NCI-H187 treated with DMSO at 0.1 percent for 48 hours (cell line): ENCODE results near the gene RAPGEF4.

Source experiments
- DNase-seq: peaks from one replicate; lab custom pipeline; 2025; lab: John Stamatoyannopoulos, UW

RAPGEF4 gene

DNA sequence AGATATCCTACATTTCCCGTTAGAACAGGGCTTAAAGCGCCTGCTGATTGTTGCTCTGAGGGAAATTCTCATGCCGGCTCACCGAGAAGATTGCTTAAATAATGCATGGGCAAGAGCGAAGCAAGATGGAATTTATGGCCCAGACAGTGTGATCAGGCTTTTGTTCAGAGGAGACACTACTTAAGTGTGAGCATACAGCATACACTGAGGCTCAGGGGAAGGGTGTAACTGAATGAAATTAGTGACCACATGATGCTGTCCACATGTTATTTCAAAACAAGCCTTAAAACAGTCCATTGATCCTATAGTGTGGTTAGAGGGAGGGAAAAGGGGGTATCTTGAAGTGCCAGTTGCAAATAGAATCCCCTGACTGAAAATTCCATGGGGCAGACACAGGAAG is 125.5 kb downstream of the RAPGEF4 start:
- no peak for DNase-seq

DNA sequence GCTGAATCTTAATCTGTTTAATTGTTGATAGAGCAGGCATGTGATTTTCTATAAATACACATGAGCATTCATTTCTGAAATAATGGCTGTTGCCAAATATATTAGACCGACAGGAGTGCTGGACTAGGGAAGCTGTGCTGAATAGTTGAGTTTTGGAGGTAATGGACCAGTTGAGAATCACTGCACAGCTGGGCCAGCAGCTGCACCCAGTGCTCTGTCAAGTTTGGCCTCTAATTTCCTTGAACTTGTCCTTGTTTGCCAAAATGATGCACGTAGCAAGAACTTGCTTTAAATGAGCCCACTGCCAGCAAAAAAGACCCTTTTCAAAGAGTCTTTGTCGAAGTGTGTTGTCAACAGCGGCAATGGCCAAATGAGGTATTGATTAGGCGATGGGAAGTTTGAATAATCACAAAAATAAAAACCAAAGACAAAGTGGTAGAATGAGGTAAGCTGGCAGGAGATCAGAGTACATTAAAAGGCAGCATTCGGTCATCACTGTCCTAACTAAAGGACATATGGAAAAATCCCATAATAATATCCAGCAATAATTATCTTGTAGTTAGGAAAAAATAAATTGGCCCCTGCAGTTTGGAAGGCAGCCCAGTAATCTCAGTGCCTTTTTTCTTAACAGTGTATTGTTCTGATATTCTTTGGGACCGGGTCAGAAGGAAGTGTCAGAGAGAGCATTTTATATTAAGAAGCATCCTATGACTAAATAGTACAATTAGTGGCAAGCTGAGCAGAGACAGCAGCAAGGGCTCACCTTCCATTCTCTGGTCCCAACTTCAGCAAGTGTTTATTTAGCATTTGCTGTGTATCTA is 126.2 kb downstream of the RAPGEF4 start:
- DNase-seq: no peak

DNA sequence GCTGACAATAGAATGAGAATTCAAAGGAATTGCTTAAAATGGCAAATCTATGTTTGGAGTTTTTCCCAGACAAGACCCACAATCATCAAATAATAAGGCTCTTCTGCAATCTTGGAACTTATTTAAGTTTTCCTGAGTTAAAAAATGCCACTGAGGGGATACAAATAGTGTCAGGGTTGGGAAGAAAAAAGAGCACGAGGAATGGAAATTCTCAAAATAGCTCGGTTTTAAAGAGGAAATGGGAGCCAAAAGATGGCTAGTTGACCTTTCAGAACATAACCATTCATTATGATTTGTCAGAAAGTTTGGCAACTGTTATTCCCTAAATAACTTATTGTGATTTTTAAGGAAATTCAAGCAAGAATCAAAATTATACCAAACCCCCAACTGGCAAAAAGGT is 127.7 kb downstream of the RAPGEF4 start:
- no peak for DNase-seq

DNA sequence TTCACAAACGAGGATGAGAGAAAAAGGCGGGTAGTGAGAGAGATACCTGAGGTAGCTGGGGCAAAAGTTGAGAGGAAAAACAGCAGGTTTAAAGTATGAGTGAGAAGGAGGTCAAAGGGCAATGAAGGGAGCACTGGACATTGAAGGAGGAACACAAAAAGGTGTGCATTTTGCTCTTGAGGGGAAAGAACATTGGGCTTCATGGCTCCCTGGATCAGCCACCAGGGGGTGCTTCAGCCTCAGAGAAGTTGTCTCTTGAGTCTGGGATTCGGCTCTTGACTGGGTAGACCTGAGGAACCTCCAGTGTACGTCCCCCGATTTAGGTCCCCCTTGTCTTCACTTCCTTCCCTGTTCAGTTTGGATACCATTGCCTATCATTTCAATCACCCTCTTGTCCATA is 128.5 kb downstream of the RAPGEF4 start:
- DNase-seq: no peak

DNA sequence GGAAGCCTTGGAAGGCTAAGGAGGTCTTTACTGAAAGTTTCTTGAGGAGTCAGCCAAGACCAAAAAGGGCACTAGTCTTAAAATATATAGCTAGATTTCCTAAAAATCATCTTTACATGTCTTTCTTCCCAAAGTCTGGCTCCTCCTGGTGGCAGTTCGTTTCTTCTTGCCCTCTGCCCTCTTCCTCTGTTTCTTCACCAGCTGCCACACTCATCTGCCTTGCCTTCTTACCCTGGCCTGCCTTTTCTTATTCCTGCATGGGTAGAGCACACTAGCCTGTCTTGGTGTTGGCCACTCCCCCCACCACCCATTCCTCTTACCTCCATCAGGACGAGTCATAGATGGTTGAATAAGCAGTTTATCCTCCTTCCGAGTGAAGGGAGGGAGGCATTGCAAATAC is 129.8 kb downstream of the RAPGEF4 start:
- DNase-seq: no peak

DNA sequence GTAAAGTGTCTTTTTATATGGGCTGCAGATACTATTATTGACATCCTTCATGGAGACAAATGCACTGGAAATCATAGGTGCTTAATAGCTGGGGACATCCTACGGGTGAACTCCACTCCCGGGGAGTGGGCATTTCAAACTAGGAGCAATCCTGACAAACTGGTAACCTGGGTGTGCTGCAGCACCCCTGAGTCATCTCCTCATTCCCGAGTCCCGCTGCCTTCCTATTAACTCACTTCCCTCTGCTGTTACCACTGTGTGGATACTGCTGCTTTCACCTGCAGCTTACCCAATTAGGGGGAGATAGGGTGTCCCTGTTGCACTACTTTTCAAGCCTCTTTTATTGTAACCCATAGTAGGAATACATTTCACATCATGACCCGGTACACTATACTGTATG is 134.2 kb downstream of the RAPGEF4 start:
- DNase-seq: no peak

DNA sequence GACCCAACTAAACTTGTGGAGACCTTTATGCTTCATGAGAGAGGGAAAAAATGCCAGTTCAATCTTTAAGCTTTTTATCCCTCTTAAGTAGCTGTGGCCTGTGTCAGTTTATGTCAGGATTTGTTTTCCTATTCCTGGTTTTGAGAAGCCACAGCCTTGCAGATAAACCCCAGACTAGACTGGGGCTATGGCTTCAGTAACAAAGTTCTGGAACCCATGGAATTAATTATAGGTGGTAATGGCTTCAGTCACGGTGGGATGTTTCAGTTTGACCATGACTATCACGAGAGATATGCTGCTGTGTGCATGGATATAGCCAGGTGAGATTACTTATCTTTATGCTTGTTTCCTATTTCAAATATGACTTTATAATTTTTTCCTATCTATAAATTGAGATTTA is 134.8 kb downstream of the RAPGEF4 start:
- DNase-seq: no peak

DNA sequence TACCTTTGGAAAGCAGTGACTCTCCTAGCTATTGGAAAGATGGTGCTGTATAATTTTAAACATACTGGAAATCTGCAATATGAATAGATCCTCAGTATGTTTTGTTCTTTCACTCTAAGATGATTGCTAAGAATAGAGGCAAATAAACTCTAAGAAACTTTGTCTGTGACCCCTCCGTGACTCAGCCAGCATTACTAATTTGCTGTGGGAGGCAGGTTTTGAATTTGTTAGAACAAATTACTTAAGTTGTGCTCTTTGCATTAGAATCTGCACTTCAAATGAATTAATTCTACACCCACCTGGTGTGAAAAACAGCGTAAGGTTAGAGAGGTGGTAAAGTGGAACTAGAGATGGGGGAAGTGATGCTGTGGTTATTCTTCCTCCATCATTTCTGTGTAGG is 142.2 kb downstream of the RAPGEF4 start:
- no peak for DNase-seq

DNA sequence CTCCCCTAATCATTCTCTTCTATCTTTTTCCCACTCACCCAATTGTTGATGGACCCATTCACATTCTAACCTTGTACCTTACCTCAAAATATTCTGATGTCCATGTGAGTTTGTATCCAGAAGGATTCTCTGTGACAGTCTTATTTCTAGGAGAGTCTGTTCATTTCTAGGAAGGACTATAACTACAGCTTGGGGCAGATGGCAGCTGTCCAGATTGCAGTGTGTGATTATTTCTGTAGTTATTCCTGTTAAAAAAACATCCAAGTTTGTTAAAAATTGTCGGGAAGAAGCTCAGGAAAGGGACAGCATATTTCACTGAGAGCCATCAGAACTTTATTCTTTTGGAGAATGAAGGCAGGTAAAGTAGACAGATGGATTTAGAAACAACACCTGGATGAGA is 142.6 kb downstream of the RAPGEF4 start:
- no peak for DNase-seq

DNA sequence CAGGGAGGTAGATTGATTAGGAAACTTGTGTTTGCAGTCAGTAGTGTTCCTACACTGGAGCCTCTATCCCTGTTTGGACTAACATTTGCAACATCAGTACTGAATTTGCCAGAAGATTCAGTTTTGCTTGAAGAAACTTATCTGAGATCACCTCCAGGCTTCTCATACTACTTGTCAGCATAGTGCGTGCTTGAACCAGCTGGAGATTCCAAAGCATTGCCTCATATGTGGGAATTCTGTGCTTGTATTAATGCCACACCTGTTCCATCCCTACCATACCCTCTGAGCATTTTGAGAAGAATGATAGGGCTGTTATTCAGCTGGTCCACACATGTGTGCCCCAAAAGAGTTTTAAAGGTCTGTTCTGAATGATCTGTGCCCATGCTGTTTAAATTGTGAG is 148.7 kb downstream of the RAPGEF4 start:
- DNase-seq: no peak

DNA sequence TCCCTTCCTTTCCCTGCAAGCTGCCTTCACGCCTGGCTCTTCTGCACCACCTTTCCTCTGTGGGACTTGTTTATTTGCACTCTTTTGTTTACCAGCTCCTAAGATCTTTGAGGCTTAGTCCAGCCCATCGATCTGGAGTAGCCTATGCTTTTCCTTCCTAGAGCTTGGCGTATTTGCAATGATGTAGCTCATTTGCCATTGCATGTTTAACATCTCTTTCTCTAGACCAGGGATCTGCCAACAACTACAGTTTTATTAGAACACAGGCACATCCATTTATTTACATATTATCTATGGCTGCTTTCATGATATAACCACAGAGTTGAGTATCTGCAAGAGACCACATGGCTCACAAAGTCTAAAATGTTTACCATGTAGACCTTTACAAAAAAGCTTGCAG is 150.4 kb downstream of the RAPGEF4 start:
- no peak for DNase-seq

DNA sequence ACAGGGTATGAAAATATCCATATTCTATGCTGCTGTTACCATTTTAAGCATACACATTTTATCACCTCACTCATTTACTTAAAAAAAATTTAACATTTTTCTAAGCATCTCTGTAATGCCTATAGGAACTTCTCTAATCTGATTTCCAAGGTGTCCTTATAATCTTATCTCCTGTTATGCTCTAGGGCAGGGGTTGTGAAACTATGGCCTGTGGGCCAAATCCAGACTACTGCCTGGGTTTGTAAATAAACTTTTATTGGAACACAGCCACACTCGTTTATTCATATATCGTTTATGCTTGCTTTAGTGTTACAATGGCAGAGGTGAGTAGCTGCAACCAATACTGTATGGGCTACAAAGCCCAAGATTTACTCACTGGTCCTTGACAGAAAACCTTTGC is 151.6 kb downstream of the RAPGEF4 start:
- no peak for DNase-seq

DNA sequence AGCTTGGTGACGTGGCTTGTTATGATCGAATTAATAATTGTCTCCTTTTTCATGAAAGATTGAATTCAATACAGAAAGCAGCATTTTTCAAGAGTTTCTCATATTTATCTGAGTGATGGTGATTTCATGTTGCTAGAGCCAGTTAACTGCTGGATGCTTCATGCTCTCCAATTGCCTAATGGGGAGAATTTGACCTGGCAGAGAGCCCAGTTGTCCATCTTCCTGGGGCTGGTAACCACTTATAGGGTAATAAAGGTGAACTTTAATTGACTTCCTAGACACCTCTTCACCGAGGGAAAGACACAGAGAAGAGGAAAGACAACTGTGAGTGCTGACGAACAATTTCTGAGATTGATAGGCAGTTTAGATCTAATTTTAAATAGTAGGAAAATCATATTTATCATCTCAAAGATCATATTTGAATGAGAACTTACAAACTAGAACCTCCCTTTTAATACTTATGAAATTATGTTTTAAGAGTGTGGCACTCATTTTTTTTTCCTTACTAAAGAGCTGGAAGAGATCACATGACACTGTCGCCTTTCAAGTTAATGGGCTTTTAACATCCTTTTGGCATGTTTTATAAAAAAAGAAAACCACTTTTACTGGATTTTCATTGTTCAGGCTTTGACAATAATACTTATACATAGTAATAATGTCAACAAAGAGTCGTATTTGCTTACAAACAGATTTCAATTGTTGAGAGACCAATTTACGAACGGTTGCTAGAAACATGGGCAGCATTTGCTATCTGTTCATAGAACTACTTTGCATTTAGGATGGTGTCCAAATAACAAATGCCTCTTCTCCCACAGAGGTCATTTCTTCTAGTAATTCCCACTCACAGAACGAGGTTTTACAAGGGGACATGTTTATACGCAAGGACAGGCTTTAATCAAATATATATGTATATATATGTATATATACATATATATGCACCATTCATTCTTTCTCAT is 153.3 kb downstream of the RAPGEF4 start:
- no peak for DNase-seq

DNA sequence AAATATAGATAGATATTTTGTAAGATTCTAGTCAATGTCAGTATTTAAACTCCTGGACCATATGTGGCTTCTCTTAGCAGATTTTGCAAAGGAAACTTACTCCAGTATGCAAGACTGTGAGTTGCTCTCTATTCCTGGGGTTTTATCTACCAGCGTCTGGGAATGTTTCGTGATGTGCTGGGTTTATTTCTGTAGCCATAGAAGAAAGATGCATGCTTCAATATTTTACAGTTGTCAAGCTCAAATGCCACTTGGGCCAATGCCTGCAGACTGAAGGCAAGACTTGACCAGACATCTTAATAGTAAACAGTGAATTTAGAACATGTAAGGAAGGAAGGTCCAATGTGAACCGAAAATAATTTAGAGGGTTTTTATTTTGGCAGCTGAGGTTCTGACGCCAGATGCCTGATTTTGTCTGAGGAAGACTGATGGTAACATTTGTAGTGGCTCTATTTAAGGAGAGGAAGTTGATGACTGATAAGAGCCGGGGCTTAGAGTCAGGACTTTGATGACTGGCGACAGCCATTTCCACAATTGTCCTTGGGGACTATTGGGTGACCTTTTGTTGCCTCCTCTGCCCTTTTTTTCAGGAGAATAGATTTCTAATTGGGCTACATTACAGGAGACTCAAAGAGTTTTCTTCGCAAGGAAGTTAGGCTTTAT is 154.3 kb downstream of the RAPGEF4 start:
- DNase-seq: no peak

DNA sequence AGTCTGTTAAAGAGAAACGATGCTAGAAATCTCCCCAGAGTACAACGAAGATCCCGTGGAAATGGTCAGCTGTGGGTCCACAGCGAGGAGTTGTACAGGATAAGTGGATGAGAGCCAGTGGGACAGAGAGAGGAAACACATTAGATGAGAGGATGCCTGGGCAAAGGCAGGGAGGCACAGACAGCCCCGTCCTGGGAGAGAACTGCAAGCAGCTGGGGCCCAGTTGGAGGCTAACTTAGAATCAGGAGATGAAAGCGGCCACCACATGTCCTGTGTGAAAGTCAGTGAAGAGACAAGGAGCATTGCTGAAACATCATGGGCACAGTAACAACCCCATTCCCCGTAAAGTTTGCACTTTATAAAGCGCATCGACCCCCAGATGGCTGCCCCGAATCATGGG is 157.5 kb downstream of the RAPGEF4 start:
- no peak for DNase-seq

DNA sequence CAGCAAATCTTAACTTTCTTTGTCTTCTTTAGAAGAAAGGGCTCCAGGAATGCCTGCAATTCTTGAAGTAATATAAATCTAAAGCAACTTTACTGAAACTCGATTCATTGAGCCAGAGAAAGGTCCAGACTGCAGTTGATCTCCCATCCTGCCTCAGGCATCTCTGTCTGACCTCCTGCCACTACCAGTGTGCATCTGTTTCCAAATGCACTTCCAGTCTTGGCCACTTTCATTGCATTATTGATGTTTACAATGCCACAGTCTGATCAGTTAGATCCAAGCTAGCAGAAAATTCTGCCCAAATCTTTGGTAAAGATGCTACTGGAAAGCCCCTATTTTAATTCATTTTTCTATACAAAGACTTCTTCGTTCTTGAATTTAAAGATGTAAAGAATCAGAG is 158.0 kb downstream of the RAPGEF4 start:
- DNase-seq: no peak

DNA sequence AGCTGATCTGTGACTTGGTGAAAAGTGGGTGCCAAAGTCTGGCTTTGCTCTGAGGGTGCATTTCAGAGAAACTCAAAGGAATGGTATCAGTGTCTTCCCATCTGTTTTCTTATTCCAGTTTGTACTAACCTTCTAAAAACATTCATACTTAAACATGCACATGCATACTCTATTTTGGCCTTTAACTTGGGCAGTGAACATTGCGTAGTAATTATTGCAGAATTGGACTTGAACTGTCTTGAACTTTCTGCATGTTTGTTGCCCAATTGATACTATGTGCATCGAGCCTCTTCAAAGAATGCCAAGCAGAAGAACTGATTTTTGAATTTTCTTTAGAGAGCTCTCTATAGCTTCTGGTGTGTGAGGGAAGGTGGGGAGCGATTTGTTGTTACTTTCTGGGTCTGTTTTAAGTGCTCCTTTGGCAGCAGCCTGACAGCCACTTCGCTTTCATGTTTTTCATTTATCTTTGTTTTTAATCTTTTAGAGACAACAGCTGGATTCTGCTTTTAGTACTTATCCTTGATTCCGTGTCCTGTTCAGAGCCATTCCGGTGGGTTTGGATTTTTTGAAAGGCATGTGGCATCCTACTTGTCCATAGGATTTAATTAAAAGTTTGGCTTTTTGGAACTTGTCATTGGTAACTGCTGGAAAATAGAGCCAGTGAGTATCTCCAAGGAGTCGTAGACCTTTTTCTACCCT is 159.2 kb downstream of the RAPGEF4 start:
- no peak for DNase-seq

DNA sequence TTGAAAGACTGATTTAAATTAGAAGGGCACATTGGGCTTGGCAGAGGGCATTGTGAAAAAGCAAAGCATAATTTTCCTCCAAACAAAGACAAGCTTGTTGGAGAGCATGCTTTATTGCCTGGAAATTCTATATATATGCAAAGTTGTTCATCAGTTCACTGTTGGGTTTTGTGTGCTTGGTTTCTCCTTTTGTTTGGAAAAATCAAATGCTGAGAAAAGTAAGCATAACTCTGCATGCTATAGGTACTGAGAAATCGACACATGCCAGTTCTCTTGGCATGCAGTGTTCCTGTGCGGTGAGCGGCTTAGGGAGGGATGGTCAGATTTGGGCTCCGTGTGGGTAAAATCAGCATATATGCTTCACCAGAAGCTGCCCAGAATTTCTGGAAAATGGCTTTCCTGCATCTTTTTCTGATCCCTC is 161.0 kb downstream of the RAPGEF4 start:
- DNase-seq: no peak

DNA sequence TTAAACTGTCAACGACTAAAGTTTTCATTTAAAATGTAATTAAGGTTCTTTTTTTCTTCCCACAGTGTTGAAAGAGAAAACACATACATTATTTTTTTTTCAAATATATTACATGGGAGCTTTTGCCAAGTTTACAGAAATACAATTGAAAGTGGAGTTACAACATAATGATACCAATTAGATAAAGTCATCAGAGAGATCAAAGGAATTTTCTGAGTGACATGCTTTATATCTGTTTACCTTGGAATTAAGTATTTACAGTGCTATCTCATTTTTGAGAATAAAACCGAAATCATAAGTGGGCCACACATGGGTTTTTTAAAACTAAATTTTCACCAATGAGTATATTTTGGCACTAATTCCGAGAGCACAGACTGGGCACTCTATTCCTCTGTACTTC is 165.2 kb downstream of the RAPGEF4 start:
- DNase-seq: no peak

DNA sequence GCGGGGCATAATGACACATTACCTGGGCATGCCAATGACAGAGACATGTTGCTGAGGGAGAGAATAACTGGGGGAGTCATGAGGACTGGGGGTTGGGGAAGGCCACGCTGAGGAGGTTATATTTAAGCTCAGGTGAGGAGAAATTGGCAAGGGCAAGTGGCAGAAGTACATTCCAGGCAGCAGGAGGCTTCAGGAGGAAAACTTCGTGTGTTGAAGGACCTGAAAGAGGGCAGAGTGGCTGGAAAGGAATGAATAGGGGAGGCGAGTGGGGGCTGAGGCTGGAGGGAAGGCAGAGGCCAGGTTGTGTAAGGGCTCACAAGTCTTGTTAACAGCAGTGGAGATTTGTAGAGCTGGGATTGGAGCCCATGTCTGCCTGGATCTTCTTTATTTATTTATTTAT is 166.3 kb downstream of the RAPGEF4 start:
- no peak for DNase-seq

DNA sequence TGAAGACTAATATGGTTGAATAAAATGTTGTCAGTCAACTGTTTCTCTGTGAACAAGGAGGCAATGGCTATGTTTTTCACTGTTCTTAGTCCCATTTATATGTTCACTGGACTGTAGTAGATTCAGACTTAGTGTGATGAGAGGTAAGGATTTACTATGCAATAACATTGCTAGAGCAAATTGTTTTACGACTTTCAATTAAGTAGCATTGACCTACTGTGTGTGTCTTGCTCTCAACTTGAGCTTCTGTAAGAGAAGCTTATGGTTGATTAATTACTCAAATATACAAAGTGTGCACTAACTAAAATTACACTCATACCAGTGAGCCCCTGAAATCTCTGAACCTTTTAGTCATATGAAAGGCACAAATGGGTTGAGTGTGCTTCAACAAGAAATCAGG is 168.6 kb downstream of the RAPGEF4 start:
- no peak for DNase-seq
